Breast epithelium (tissue), 3 donors: ENCODE measurements around the gene CTNNBIP1.

ENCODE experiments used
- POLR2A ChIP-seq: fragments of 450-650 bp; IDR thresholded peaks from one replicate; pipeline ENCODE4 v1.6.1; 2016; ENCODE audit warnings: antibody characterized with exemption, mild to moderate bottlenecking, moderate library complexity
- POLR2AphosphoS5 ChIP-seq, 3 donors: sonication (generic); formaldehyde crosslinking; IDR thresholded peaks; one replicate each; pipeline ENCODE4 v1.6.1; 2017; ENCODE audit warnings: antibody characterized with exemption in 3 of 3
- TF ChIP-seq, protein P1 (sequence below), 3 donors: fragments of 450-650 bp; IDR thresholded peaks; one replicate each; pipeline ENCODE4 v1.5.1; 2016 to 2017; ENCODE audit warnings: antibody characterized with exemption in 3 of 3, mild to moderate bottlenecking in 3 of 3, moderate library complexity in 3 of 3

DNA sequence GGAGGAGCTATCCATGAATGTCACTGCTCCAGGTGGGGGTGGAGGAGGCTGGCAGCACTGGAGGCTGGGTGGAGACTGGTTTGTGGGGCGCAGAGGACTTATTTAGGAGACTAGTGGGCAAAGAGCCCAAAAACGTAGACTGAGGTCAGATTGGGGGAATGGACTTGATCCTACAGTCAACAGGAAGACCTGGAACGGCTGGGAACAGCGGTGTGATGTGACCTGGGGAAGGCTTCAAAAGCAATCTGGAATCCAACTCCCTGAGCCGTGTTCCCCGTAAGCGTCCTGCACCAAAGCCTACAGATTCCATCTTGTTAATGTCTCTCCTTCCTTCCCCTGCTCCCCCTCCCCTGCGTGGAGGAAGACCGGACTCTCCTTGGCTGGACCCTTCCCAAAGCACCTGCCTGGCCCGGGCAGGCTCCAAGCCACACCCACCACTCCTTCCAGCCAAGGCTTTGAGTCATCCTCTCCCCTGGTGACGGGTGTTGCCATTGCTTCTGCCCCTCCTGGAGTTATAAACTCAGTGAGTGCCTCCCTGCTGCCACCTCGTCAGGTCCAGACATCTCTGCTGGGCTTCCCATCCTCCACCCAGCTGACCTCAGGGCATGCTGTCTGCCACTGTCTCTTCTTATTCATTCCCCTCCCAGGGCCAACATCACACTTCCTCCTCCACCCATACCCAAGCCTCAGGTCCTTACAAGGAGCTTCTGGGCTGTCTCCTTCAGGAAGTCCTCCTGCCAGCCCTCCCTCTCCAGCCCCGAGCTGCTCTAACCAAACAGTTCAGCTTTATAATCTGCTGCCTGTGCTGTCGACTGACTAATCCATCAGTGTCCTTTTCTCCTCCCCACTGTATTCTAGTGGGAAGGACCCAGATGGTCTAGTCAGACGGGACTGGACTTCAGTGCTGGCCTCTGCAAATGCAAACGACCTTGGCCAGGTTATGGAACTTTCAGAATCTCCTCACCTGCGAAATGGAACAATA lies 84.7 kb downstream of the CTNNBIP1 start:
- TF ChIP-seq, protein P1, sequence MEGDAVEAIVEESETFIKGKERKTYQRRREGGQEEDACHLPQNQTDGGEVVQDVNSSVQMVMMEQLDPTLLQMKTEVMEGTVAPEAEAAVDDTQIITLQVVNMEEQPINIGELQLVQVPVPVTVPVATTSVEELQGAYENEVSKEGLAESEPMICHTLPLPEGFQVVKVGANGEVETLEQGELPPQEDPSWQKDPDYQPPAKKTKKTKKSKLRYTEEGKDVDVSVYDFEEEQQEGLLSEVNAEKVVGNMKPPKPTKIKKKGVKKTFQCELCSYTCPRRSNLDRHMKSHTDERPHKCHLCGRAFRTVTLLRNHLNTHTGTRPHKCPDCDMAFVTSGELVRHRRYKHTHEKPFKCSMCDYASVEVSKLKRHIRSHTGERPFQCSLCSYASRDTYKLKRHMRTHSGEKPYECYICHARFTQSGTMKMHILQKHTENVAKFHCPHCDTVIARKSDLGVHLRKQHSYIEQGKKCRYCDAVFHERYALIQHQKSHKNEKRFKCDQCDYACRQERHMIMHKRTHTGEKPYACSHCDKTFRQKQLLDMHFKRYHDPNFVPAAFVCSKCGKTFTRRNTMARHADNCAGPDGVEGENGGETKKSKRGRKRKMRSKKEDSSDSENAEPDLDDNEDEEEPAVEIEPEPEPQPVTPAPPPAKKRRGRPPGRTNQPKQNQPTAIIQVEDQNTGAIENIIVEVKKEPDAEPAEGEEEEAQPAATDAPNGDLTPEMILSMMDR (IDR thresholded peaks at IDR 0.05) = peak in 1 of 3 donors; percentile 39
- TF ChIP-seq POLR2A = no peak
- TF ChIP-seq POLR2AphosphoS5 (IDR thresholded peaks at IDR 0.05) = peak in 2 of 3 donors; percentile 17 to 49
